ENCODE measurements around the gene PCBD1.

PCBD1 gene

DNA sequence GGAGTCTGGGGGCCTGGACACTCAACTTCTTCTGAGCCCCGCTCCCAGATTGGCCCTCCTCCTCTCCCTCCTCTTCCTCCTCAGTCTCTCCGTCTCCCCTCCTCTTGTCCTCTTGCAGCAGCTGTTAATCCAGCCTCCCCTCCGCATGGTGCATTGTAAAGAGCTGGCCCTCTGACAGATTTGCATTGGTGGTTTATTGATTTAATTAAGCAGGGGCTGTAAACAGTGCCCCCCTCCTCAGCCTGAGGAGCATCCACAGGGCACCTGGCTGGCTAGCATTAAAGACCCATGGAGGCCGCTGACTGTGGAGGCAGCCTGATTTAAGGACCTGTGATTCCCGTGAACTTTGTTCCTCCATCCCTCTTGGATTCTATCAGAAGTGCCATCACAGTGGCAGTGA, 28.9 kb upstream of the PCBD1 start:
- no peak for DNase-seq

DNA sequence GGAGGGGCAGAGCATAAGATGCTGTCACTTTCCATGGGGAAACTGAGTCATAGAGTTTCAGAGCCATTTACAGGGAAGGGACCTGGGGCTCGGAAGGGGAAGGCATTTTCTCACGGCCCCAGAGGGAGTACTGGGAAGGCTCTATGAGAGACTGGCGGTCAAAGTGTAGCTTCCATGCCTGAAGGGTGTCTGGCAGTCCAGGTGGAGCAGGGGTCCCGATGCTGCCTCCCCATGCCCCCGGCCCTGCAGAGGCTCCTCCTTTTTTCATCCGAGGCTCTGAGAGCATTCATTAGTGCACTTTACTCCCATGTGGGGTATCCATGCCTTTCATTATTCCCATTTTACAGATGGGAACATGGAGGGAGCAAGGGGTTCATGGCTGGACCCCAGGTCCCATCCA, 27.9 kb upstream of the PCBD1 start:
- no peak for DNase-seq

GRCh38 chr10:70915806-70916205, 27.4 kb upstream of the PCBD1 start:
- DNase-seq = no peak

DNA sequence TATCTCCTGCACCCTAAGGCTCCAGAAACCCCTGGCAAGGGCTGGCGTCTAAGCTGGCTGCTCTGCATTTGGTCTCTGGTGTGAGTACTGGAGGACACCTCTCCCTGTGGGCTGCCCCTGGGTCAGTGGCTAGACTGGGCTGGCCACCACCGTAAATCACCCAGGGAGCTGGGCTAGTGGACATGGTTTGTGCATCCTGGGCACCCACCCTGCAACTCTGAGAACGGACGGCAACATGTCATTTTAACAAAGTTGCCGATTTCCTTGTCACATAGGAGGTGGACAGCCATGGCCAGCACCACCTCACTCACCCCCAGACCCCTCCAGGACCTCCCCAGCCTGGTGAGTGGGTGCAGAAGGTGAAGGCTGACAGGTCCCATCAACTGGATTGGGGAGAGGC, 26.8 kb upstream of the PCBD1 start:
- DNase-seq = no peak

DNA sequence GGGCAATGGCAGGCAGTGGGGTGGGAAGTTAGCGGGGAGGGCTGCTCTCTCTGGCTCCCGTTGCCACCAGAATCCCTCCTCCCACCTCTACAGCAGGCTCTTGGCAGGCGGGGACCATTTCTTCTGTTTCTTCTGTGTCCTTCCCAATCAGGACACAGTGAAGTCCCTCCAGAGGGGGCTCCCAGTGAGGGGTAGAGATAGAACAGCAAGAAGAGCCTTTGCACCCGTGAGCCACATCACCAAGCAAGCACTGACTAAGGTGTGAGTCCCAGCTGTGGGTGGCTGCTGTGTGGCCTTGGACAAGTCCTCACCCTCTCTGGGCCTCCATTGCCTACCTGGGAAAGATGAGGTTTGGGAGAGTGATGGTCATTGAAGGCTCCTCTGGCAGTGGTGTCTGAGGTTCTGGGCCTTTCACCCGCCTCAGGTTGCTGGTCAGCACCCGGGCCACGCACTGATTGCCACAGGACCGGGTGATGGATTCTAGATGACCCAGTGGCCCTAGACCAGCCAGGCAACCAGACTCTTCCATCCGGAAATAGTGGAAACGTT, 26.0 kb upstream of the PCBD1 start:
- no peak for DNase-seq

DNA sequence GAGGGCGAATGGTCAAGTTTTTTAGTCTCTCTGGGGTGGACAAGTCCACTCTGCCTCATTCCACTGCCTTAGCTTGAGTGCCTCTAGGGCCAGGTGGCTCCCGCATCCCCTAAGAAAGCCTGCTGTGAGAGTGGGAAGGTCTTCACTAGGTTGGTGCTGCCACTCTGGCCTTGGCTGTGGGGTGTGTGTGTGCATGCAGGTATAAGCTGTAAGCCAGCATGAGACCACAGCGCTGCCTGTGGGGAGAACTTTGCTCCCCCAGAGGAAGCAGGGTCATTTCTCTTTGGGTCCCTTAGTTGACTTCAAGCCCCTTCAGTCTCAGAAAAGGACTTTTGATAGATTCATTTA, 25.5 kb upstream of the PCBD1 start:
- no peak for DNase-seq

- no peak for DNase-seq
These were observed 25.0 kb upstream of the PCBD1 start for GRCh38 chr10:70913191-70913892.

DNA sequence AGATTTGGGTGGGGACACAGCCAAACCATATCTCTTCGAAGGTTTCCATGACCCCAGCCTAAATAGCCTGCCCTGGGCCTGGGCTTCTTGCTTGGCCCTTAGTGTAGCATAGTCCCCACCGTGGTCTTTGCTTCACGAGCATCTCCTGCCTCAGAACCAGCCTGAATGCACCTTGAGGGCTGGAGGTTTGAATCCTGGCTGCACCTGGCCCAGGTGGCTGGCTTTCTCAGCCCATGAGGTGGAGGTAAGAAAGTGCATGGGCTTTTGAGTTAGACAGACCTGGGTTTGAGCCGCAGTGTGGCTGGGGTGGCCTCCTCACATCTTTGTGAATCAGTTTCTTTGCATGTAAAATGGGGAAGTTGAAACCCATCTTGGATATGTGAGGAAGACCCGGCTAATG, 24.2 kb upstream of the PCBD1 start:
- DNase-seq = no peak

GRCh38 chr10:70911386-70911785, 23.0 kb upstream of the PCBD1 start:
- DNase-seq = no peak

GRCh38 chr10:70910486-70911341, 22.3 kb upstream of the PCBD1 start:
- no peak for DNase-seq

- no peak for DNase-seq
These were observed 21.1 kb upstream of the PCBD1 start for GRCh38 chr10:70909326-70909935.

DNA sequence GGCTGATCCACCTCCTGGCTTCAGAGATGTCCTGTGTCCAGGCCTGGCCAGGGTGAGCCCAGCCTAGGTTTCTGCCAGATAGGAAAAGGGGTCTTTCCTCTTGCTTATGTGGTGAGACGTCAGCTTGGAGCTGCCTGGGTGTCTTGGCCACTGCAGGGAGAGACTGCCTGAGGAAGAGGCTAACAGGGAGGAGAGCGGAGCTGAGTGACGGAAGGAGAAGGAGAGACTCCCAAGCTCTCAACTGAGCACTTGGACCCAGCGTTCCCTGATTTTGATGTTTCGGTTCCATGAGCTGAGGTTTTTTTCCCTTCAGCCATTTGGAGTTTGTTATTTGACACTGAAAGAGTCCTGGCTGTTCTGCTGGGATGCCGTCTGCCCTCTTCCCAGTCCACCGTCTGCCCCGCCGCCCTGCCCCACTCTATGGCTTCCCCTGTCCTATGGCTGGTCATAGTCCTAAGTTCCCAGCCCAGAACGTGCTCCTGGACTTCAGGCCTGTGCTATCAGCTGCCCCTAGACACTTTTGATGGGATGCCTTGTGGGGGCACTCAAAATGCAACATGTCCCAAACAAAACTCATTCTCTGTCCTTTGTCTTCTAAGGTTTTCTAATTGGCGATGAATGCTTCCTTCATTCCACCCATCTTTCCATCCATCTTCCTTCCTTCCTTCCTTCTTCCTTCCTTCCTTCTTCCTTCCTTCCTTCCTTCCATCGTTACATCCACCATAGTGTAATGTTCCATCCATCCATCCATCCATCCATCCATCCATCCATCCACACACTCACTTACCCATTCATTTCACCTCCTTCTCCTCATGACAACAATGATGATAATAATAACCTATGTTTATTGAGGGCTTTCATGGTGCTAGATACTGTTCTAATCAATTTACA, 20.3 kb upstream of the PCBD1 start:
- no peak for DNase-seq

- no peak for DNase-seq
These were observed 19.5 kb upstream of the PCBD1 start for GRCh38 chr10:70907637-70908405.

DNA sequence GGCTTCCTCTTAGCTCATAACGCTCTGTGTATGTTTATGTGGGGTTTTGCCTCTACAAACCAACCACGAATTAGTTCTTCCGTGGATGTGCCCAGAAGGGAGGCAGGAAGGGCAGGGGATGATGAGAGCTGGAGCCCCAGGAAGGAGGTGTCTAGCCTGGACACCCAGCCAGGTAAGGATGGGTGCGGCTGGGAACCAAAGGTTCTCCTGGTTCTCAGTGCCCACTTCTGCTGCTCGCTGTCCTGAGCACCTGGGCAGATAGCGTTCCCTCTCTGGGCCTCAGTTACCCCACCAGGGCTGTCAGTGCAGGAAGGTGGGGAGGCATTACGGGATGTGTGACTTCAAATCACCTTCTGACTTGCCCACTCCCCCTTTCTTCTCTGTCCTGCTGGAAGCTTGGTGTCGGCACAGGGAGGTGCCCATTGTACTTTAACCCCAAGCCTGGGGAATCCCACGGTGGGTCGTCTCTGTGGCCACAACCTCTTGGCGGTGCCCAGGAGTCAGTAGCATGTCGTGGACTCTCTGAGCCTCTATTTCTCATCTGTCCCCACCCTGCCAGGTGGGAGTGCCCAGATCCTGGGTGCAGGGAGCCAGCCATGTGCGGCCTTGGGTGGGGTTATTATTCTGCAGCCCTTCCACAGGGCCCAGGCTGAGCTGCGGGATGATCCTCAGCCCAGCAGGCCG, 18.7 kb upstream of the PCBD1 start:
- DNase-seq = no peak

DNA sequence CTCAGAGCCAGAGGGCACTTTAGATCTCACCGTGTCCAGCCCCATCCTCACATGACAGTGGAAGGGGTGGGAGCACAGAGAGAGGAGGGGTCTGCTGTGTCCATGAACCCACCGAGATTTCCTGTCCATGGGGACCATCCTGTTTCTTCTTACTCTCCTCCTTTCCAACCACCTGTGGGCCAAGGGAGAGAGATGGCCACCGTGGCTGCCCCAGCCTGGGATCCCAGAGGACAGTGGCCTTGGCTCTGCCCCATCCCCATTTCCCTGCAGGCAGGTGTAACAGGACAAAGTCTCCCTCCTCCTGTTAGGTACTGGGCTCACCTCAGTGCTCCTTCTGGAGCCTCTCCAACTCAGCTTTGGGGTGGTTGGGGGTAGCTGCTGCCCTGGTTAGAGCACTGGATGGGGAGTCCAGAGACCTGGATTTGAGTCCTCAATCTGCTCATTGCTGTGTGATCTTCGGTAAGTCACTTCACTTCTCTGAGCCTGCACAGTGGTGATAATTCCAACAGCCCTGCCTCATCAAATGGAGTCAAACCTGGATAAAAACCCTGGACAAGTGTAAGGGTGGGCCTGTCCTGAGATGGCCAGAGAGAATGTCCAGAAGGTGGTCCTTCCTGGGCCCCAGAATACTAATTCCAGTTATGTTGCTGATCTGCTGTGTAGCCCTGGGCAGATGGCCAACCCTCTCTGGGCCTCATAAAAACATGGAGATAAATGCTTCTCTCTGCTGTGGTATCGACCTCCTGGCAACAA, 17.8 kb upstream of the PCBD1 start:
- DNase-seq = no peak

DNA sequence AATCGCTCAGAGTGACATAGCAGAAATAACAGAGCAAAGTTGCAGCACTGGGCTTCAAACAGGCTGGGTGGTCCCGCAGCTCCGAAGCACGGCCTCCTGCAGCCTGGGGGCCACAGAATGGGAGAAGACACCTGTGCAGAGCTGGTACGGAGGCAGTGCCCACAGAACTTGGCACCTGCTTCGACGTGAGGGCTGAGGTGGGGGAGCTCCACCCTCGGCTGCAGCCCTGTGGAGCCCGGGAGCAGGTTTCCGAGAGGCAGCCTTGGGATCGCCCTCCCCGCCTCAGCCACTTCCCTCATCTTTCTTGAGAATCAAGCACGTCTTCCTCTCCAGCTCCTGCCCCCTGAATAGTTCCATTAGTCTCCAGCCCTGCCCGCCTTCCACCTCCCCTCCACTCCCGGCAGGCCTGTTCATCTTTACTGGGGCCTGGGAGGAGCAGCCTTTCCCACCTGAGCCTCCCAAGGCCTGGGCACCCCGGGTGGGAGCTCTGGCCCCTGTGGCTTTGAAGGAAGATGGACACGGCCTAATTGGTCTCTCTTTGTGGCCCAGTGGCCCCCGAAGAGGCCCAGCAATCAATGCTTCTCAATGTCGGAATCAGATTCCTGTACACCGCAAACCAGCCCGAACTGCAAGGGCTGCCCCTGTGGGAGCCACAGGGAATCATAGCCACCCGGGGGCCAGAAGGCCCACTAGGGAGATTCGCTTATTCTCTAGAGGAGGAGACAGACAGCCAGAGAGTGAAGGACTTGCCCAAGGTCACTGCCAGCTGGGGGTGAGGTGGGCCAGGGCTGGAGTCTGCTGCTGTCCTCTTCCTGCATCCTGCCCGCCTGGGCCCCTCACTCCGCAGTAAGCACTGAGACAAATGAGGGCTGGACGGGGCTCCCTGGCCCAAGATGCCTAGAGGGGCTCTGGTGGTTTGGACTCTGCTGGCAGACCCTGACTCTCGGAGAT, 17.0 kb upstream of the PCBD1 start:
- DNase-seq = no peak

- DNase-seq = peak; percentile 48
These were observed 15.0 kb upstream of the PCBD1 start for GRCh38 chr10:70903262-70903921.

DNA sequence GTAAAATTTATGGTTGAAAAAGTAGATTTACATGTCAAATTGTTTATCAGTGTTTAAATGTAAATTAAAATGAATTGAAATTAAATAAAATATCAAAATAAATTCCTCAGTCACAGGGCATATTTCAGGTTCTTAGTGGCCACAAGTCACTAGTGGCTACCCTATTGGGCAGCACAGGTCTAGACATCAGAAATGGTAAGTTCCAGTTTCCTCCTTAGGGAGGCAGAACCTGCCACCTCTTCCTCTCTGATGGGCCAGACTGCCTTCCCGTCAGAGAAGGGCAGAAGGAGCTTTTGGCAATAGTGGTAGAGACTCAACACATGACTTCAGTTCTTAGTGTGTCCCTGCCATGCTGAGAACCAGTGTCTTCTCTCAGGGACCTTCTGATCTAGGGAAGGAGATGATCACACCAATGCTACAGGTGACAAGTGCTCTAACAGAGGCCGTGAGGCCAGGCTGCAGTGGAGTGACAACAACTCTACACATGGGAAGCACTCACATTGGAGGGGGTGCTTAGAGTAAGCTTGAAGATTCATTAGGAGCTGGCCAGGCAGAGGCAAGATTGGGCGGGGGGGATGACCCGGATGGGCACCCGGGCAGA, 14.4 kb upstream of the PCBD1 start:
- DNase-seq = no peak

Data from EL (cell line).